Upper lobe of left lung (tissue), 4 donors: ENCODE measurements around the gene ENTPD6.

Experiments used
- CTCF ChIP-seq, 6 experiments: fragments of 450-650 bp in 4 of 6; fragments of 200-600 bp in 2 of 6; sonication (generic) in 2 of 6; IDR thresholded peaks; one replicate each; pipeline ENCODE4 v1.5.1; 2016 to 2019; ENCODE audit warnings: antibody characterized with exemption in 6 of 6
- POLR2A ChIP-seq, 4 donors: fragments of 450-650 bp; IDR thresholded peaks; one replicate each; pipeline ENCODE4 v1.5.1; 2016 to 2017; ENCODE audit warnings: antibody characterized with exemption in 4 of 4, mild to moderate bottlenecking in 2 of 4

- TF ChIP-seq CTCF (IDR thresholded peaks at IDR 0.05) = no peak
- no peak for TF ChIP-seq POLR2A (IDR thresholded peaks at IDR 0.05)
These were observed 18.9 kb downstream of the ENTPD6 start for GRCh38 chr20:25214426-25214790.
